HEK293T (cell line): Measurements from ENCODE around the gene GFM2.
"Not testable (repeated sequence)": the region's sequence is repeated elsewhere in the genome, so short reads cannot be mapped to it uniquely, and the experiment has no call there.

Experiments
- BHLHE40 ChIP-seq: fragments of 450-650 bp; IDR thresholded peaks from 2 replicates; pipeline ENCODE4 v1.6.1; 2016; ENCODE audit warnings: mild to moderate bottlenecking, moderate library complexity, borderline replicate concordance
- FOXM1 ChIP-seq: fragments of 450-650 bp; IDR thresholded peaks from 2 replicates; pipeline ENCODE4 v1.6.1; 2017; ENCODE audit warnings: mild to moderate bottlenecking, borderline replicate concordance
- PKNOX1 ChIP-seq: fragments of 450-650 bp; IDR thresholded peaks from 2 replicates; pipeline ENCODE4 v1.6.1; 2016
- SP1 ChIP-seq: fragments of 450-650 bp; IDR thresholded peaks from 2 replicates; pipeline ENCODE4 v1.6.1; 2017

GRCh38 chr5:74676466-74676865 is 90.5 kb downstream of the GFM2 start:
- TF ChIP-seq BHLHE40, SP1, PKNOX1, FOXM1: not testable (repeated sequence)
